MM.1S (cell line): ENCODE data around the gene UGT8.

Experiments used
- EZH2 ChIP-seq: fragments of 300-600 bp; sonication (generic); optimal IDR thresholded peaks from 2 replicates; pipeline ENCODE3; 2017; ENCODE audit warnings: low read depth, mild to moderate bottlenecking, antibody characterized with exemption, low read length, mixed read lengths
- TF ChIP-seq, protein P1 (sequence below): fragments of 300-600 bp; sonication (generic); IDR thresholded peaks from 2 replicates; pipeline ENCODE4 v1.5.1; 2016; ENCODE audit warnings: antibody characterized with exemption, low read length, mixed read lengths

DNA sequence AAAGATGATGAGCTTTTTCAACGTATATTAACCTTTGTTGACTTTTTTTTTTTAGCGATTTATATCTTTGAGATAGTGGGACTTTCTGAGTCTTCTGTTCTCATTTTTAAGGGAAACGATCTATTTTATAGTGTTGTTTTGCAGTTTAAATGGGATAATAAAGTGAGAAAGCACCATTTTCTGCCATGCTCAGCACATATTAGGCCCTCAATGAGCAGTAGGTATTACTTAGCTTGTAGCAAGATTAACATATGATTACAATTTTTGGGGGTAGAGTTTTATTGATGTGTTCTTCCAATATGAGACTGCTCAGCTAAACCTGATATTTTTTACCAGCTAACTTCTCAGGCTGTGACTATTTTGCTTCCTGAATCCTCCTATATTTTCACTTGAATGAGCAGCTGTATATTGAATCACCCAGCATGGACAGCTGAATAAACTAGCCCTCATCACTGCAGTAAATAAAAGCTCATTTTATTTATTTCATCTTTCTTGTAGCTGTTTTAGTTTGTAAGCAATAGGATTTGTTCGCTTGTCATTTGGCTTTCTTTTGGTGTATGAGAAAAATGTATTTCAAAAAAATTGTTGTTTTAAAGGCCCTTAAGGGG is 43.7 kb downstream of the UGT8 start:
- TF ChIP-seq, protein P1, sequence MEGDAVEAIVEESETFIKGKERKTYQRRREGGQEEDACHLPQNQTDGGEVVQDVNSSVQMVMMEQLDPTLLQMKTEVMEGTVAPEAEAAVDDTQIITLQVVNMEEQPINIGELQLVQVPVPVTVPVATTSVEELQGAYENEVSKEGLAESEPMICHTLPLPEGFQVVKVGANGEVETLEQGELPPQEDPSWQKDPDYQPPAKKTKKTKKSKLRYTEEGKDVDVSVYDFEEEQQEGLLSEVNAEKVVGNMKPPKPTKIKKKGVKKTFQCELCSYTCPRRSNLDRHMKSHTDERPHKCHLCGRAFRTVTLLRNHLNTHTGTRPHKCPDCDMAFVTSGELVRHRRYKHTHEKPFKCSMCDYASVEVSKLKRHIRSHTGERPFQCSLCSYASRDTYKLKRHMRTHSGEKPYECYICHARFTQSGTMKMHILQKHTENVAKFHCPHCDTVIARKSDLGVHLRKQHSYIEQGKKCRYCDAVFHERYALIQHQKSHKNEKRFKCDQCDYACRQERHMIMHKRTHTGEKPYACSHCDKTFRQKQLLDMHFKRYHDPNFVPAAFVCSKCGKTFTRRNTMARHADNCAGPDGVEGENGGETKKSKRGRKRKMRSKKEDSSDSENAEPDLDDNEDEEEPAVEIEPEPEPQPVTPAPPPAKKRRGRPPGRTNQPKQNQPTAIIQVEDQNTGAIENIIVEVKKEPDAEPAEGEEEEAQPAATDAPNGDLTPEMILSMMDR = no peak
- no peak for TF ChIP-seq EZH2
